B cell (primary cell): ENCODE results near the gene IL17B. TPM values are rescaled to one million over a fixed set of nuclear protein-coding genes. Genes with fewer than 3 reads are reported as not detected.
"Not testable (repeated sequence)": the region's sequence is repeated elsewhere in the genome, so short reads cannot be mapped to it uniquely, and the experiment has no call there.

Experiments used
- ATAC-seq: fragments of 200-7000 bp; cut with Tn5 transposase; one replicate; pipeline ENCODE4 v1.10.0; 2021; ENCODE audit warnings: low read depth, mild to moderate bottlenecking, moderate number of reproducible peaks, moderate library complexity
- CTCF ChIA-PET: fragments of 350-600 bp; sonication (Branson Sonifier 250); formaldehyde crosslinking; loops from one replicate; lab custom pipeline; 2021; ENCODE audit warnings: antibody characterized with exemption, inconsistent platforms; lab: Charles Lee
- POLR2A ChIA-PET: fragments of 350-600 bp; sonication (Branson Sonifier 250); formaldehyde crosslinking; loops from one replicate; lab custom pipeline; 2021; ENCODE audit warnings: antibody characterized with exemption; lab: Charles Lee
- DNase-seq: peaks from one replicate; pipeline ENCODE4 v3.0.0; 2013
- H2AFZ ChIP-seq: 2 replicates; pipeline ENCODE4 v1.6.1; 2012; ENCODE audit warnings: mild to moderate bottlenecking, low read depth, low read length; ENCODE audit not compliant: insufficient read depth, poor library complexity, severe bottlenecking
- H3K27ac ChIP-seq, 2 donors: 1 replicate in 1 of 2; 2 replicates in 1 of 2; pipeline ENCODE4 v1.5.1; 2012 to 2013; ENCODE audit warnings: low read length in 2 of 2, mild to moderate bottlenecking in 2 of 2, moderate library complexity in 1 of 2
- H3K27me3 ChIP-seq, 4 experiments: fragments of 200-600 bp in 1 of 4; sonication (generic) in 1 of 4; replicated peaks in 1 of 4; 1 replicate in 2 of 4; 2 replicates in 2 of 4; pipeline versions ENCODE4 v1.6.1 to v1.7.0; 2013 to 2016; ENCODE audit warnings: low read length in 3 of 4, mild to moderate bottlenecking in 2 of 4, mixed read lengths in 1 of 4, moderate library complexity in 1 of 4; ENCODE audit not compliant: insufficient read depth in 4 of 4, control insufficient read depth in 3 of 4; ENCODE audit errors: control extremely low read depth in 1 of 4
- H3K36me3 ChIP-seq, 2 experiments: replicated peaks in 1 of 2; 1 replicate in 1 of 2; 2 replicates in 1 of 2; pipeline versions ENCODE4 v1.6.1 to v1.7.1; 2013; ENCODE audit warnings: low read length in 1 of 2; ENCODE audit not compliant: insufficient read depth in 2 of 2, control insufficient read depth in 1 of 2; ENCODE audit errors: control extremely low read depth in 1 of 2, extremely low read depth in 1 of 2
- H3K4me1 ChIP-seq, 2 donors: fragments of 200-600 bp in 1 of 2; sonication (generic) in 1 of 2; 1 replicate in 1 of 2; 2 replicates in 1 of 2; pipeline versions ENCODE4 v1.5.1 to v1.6.1; 2013 to 2017; ENCODE audit warnings: low read length in 2 of 2; ENCODE audit not compliant: control insufficient read depth in 2 of 2, insufficient read depth in 2 of 2
- H3K4me2 ChIP-seq: replicated peaks from 2 replicates; pipeline ENCODE3; 2012; ENCODE audit warnings: mild to moderate bottlenecking, low read depth, low read length; ENCODE audit not compliant: poor library complexity, severe bottlenecking
- H3K4me3 ChIP-seq, 5 experiments: fragments of 200-600 bp in 1 of 5; sonication (generic) in 1 of 5; 1 replicate in 3 of 5; 2 replicates in 2 of 5; pipeline versions ENCODE4 v1.5.1 to v1.7.0; 2011 to 2016; ENCODE audit warnings: low read length in 4 of 5, mild to moderate bottlenecking in 4 of 5, low read depth in 2 of 5, control low read depth in 1 of 5, moderate library complexity in 1 of 5; ENCODE audit not compliant: insufficient read depth in 1 of 5; ENCODE audit errors: control extremely low read depth in 1 of 5, extremely low read depth in 1 of 5
- H3K79me2 ChIP-seq: fragments of 200-600 bp; sonication (generic); one replicate; pipeline ENCODE4 v1.6.0; 2016; ENCODE audit warnings: low read length; ENCODE audit not compliant: control insufficient read depth, insufficient read depth
- H3K9ac ChIP-seq: fragments of 200-600 bp; sonication (generic); 2 replicates; pipeline ENCODE4 v1.6.1; 2017; ENCODE audit warnings: mild to moderate bottlenecking, low read length, moderate library complexity
- H3K9me3 ChIP-seq, 3 donors: one replicate each; pipeline versions ENCODE4 v1.6.1 to v1.7.1; 2013; ENCODE audit warnings: low read length in 2 of 3; ENCODE audit not compliant: control insufficient read depth in 2 of 3, insufficient read depth in 1 of 3; ENCODE audit errors: control extremely low read depth in 1 of 3
- H4K20me1 ChIP-seq: 2 replicates; pipeline ENCODE4 v1.6.0; 2012; ENCODE audit warnings: mild to moderate bottlenecking, low read length; ENCODE audit not compliant: insufficient read depth, control insufficient read depth, poor library complexity, severe bottlenecking
- H3K27ac Mint-ChIP-seq: one replicate; pipeline ENCODE4 v1.8.0; 2021; ENCODE audit warnings: mixed read lengths
- H3K27me3 Mint-ChIP-seq: one replicate; pipeline ENCODE4 v1.8.0; 2021; ENCODE audit warnings: mixed read lengths
- H3K4me1 Mint-ChIP-seq: one replicate; pipeline ENCODE4 v1.8.0; 2021; ENCODE audit warnings: mixed read lengths
- H3K4me3 Mint-ChIP-seq: one replicate; pipeline ENCODE4 v1.8.0; 2021; ENCODE audit warnings: mixed read lengths
- H3K9me3 Mint-ChIP-seq: one replicate; pipeline ENCODE4 v1.8.0; 2022; ENCODE audit warnings: mixed read lengths; ENCODE audit not compliant: insufficient read depth
- CTCF ChIP-seq: fragments of 200-600 bp; IDR thresholded peaks from one replicate; pipeline ENCODE4 v1.8.0; 2022; ENCODE audit warnings: antibody characterized with exemption, mild to moderate bottlenecking
- EZH2 ChIP-seq: IDR thresholded peaks from 2 replicates; pipeline ENCODE4 v1.6.1; 2012; ENCODE audit warnings: borderline replicate concordance, low read depth, mild to moderate bottlenecking, moderate library complexity, low read length; ENCODE audit not compliant: insufficient read depth, poor library complexity, severe bottlenecking
- WGBS: methylation state at CpG from one replicate; pipeline ENCODE4 v1.1.5; 2013; ENCODE audit warnings: missing lambda C conversion rate; ENCODE audit not compliant: insufficient coverage; 5-methylcytosine and 5-hydroxymethylcytosine counted together
- intact Hi-C: fragments of 100-400 bp; cut with micrococcal nuclease; formaldehyde crosslinking; loops from one replicate; pipeline ENCODE4 v1.10.0; 2022
- polyA plus RNA-seq: library from polyadenylated mRNA; depleted of rRNA; stranded (reverse); fragments of >200 nt; gene quantifications from 2 replicates; pipeline ENCODE4 v1.2.3, GENCODE V29; 2012
- total RNA-seq, 2 donors: library from RNA; stranded (reverse); fragments of 120-200 nt in 1 of 2; gene quantifications; 1 replicate in 1 of 2; 2 replicates in 1 of 2; pipeline versions ENCODE4 v1.2.3 to v1.2.4, GENCODE V29; 2013 to 2022

IL17B gene
- total and polyA plus RNA-seq, 2 donors (not counting 1 experiment from before 2014, with no cell fraction given): not detected

GRCh38 chr5:149397530-149397929 lies 18.4 kb upstream of the IL17B start:
- no peak overlapping the region for H3K27ac Mint-ChIP-seq
- H4K20me1 ChIP-seq: no peaks in the 10 kb centered on the region
- TF ChIP-seq EZH2 (no peak), CTCF (no peak)
- no peak overlapping the region for H3K9ac ChIP-seq
- H3K36me3 ChIP-seq: no peaks in the 10 kb centered on the region
- no peaks in the 10 kb centered on the region for H3K4me1 ChIP-seq
- WGBS: 87% methylated on average over 2 of the region's 6 CpGs
- H3K4me3 Mint-ChIP-seq: no peak overlapping the region
- ChIA-PET CTCF (no interaction called here), POLR2A (no interaction called here)
- DNase-seq (no peak), ATAC-seq (no peak)
- no peak overlapping the region for H3K4me2 ChIP-seq
- peaks cover 17% of the 10 kb centered on the region for H3K27me3 Mint-ChIP-seq
- no peak overlapping the region for H2AFZ ChIP-seq
- H3K27ac ChIP-seq: no peak overlapping the region
- no peaks in the 10 kb centered on the region for H3K9me3 Mint-ChIP-seq
- H3K79me2 ChIP-seq: no peaks in the 10 kb centered on the region
- no peaks in the 10 kb centered on the region for H3K4me1 Mint-ChIP-seq
- intact Hi-C loops: no loop called here
- peaks cover 0 to 2% (median 0%) of the 10 kb centered on the region in 4 experiments for H3K27me3 ChIP-seq
- no peak overlapping the region for H3K4me3 ChIP-seq
- H3K9me3 ChIP-seq: no peaks in the 10 kb centered on the region

- H3K9me3 ChIP-seq, POLR2A ChIA-PET, CTCF ChIA-PET: not testable (repeated sequence)
These were observed 15.9 kb upstream of the IL17B start for GRCh38 chr5:149394996-149395395.

More at GRCh38 chr5:149394996-149395395, 15.9 kb upstream of the IL17B start:
- H3K36me3 ChIP-seq, H3K4me1 ChIP-seq, H2AFZ ChIP-seq, ATAC-seq, H3K27me3 Mint-ChIP-seq, H4K20me1 ChIP-seq, H3K4me1 Mint-ChIP-seq, H3K27me3 ChIP-seq, H3K4me2 ChIP-seq, H3K4me3 ChIP-seq, DNase-seq, intact Hi-C loops, H3K4me3 Mint-ChIP-seq, H3K9me3 Mint-ChIP-seq, H3K27ac ChIP-seq, H3K9ac ChIP-seq, H3K27ac Mint-ChIP-seq, H3K79me2 ChIP-seq: not testable (repeated sequence)
